Fibroblast of lung (primary cell): Measurements from ENCODE around the gene VWF. TPM values are rescaled to one million over a fixed set of nuclear protein-coding genes. Genes with fewer than 3 reads are reported as not detected.

Source experiments
- DNase-seq, 2 donors: peaks; one replicate each; pipeline versions ENCODE4 v3.0.0 to v3.0.0-alpha.2; 2010; ENCODE audit warnings: low read depth in 2 of 2
- H2AFZ ChIP-seq: 2 replicates; pipeline ENCODE4 v1.5.1; 2012; ENCODE audit warnings: low read length, control low read depth, inconsistent platforms
- H3K27ac ChIP-seq: 2 replicates; pipeline ENCODE4 v1.5.1; 2011; ENCODE audit warnings: low read length, control low read depth; ENCODE audit not compliant: insufficient read depth
- H3K27me3 ChIP-seq: 2 replicates; pipeline ENCODE4 v1.5.1; 2011; ENCODE audit warnings: mild to moderate bottlenecking, low read length; ENCODE audit not compliant: control insufficient read depth, insufficient read depth
- H3K36me3 ChIP-seq: 2 replicates; pipeline ENCODE4 v1.5.1; 2011; ENCODE audit warnings: low read length; ENCODE audit not compliant: control insufficient read depth, insufficient read depth
- H3K4me1 ChIP-seq: 2 replicates; pipeline ENCODE4 v1.5.1; 2011; ENCODE audit warnings: low read length; ENCODE audit not compliant: control insufficient read depth, insufficient read depth; ENCODE audit errors: extremely low read depth
- H3K4me2 ChIP-seq: 2 replicates; pipeline ENCODE4 v1.5.1; 2011; ENCODE audit warnings: low read length, control low read depth; ENCODE audit not compliant: insufficient read depth; ENCODE audit errors: extremely low read depth
- H3K4me3 ChIP-seq, 4 experiments: fragments of 200-600 bp in 1 of 4; sonication (generic) in 1 of 4; replicated peaks in 1 of 4; 2 replicates each; pipeline ENCODE4 v1.5.1; 2011 to 2016; ENCODE audit warnings: low read length in 4 of 4, low read depth in 3 of 4, mild to moderate bottlenecking in 3 of 4, control low read depth in 2 of 4, inconsistent platforms in 1 of 4, mixed read lengths in 1 of 4; ENCODE audit not compliant: insufficient read depth in 1 of 4; ENCODE audit errors: control extremely low read depth in 1 of 4
- H3K79me2 ChIP-seq: 2 replicates; pipeline ENCODE4 v1.5.1; 2012; ENCODE audit warnings: mild to moderate bottlenecking, low read length, inconsistent platforms; ENCODE audit not compliant: control insufficient read depth, insufficient read depth
- H3K9ac ChIP-seq: 2 replicates; pipeline ENCODE4 v1.5.1; 2011; ENCODE audit warnings: mild to moderate bottlenecking, low read length, control low read depth; ENCODE audit not compliant: insufficient read depth
- H3K9me3 ChIP-seq: 2 replicates; pipeline ENCODE4 v1.5.1; 2012; ENCODE audit warnings: low read depth, low read length; ENCODE audit not compliant: control insufficient read depth, insufficient read depth
- H4K20me1 ChIP-seq: 2 replicates; pipeline ENCODE4 v1.5.1; 2011; ENCODE audit warnings: low read length; ENCODE audit not compliant: control insufficient read depth, insufficient read depth; ENCODE audit errors: extremely low read depth
- EZH2 ChIP-seq: IDR thresholded peaks from 2 replicates; pipeline ENCODE4 v1.5.1; 2012; ENCODE audit warnings: low read length, control low read depth, mild to moderate bottlenecking; ENCODE audit errors: missing control alignments
- polyA plus RNA-seq, 2 donors: library from polyadenylated mRNA; depleted of rRNA in 1 of 2; stranded (reverse) in 1 of 2; unstranded in 1 of 2; fragments of >200 nt; gene quantifications; 2 replicates each; pipeline ENCODE4 v1.2.1, GENCODE V29; 2011 to 2012; ENCODE audit warnings: missing spikeins in 1 of 2
- total RNA-seq: library from RNA; depleted of rRNA; stranded (reverse); fragments of >200 nt; gene quantifications from 2 replicates; pipeline ENCODE4 v1.2.1, GENCODE V29; 2014
- TF ChIP-seq, protein P1 (sequence below), 2 donors: IDR thresholded peaks in 1 of 2; conservative IDR thresholded peaks in 1 of 2; 1 replicate in 1 of 2; 2 replicates in 1 of 2; pipeline ENCODE4 v1.5.1; 2011 to 2012; ENCODE audit warnings: low read length in 2 of 2, control low read depth in 1 of 2, inconsistent platforms in 1 of 2, low read depth in 1 of 2, mild to moderate bottlenecking in 1 of 2

Gene VWF
- total and polyA plus RNA-seq, 2 donors (not counting 1 experiment from before 2014, with no cell fraction given), result 0.15 to 1.7 TPM

DNA sequence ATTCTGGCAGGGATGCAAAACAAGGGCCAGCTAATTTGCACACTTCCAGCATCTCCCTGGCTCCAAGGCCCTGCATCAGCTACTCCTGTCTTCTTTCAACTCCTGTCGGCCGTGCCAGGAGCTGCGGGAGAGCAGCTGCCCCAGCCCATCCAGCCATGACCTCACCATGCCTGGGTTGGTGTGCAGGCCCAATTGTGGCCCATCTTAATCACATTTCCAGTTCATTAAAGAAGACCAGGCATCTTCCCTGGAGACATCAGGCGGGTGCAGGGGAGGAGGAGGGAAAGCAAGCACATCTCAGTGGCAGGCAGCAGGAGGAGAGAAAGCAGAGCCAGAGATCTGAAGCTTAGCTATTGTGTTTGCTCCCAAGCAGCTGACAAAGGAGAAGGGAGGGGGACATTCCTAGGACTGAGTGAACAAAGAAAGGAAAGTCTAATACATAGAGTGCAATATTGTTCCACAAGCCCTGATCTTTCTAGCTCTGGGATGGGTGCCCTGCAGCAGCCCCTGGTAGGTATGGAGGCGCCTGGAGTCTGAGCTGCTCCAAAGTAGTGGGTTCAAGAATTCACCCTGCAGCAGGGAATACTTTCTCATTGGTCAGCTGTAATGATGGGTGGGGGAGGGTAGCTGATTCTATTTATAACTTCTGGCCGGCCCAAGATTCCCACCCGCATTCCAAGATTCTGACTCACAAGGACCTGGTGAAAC is 40.1 kb downstream of the VWF start:
- no peaks in the 10 kb centered on the region for H3K36me3 ChIP-seq
- DNase-seq, result peak; percentile 56 to 79
- no peaks in the 10 kb centered on the region for H3K79me2 ChIP-seq
- H3K4me3 ChIP-seq, result no peak overlapping the region
- H3K4me2 ChIP-seq, result peak overlapping the region; percentile 58
- H3K4me1 ChIP-seq, result peaks cover 14% of the 10 kb centered on the region
- no peak overlapping the region for H3K9ac ChIP-seq
- no peaks in the 10 kb centered on the region for H3K27me3 ChIP-seq
- no peak overlapping the region for H2AFZ ChIP-seq
- H4K20me1 ChIP-seq, result no peaks in the 10 kb centered on the region
- peak overlapping the region; percentile 55 for H3K27ac ChIP-seq
- H3K9me3 ChIP-seq, result no peaks in the 10 kb centered on the region
- no peak for TF ChIP-seq EZH2
- TF ChIP-seq, protein P1, sequence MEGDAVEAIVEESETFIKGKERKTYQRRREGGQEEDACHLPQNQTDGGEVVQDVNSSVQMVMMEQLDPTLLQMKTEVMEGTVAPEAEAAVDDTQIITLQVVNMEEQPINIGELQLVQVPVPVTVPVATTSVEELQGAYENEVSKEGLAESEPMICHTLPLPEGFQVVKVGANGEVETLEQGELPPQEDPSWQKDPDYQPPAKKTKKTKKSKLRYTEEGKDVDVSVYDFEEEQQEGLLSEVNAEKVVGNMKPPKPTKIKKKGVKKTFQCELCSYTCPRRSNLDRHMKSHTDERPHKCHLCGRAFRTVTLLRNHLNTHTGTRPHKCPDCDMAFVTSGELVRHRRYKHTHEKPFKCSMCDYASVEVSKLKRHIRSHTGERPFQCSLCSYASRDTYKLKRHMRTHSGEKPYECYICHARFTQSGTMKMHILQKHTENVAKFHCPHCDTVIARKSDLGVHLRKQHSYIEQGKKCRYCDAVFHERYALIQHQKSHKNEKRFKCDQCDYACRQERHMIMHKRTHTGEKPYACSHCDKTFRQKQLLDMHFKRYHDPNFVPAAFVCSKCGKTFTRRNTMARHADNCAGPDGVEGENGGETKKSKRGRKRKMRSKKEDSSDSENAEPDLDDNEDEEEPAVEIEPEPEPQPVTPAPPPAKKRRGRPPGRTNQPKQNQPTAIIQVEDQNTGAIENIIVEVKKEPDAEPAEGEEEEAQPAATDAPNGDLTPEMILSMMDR (conservative IDR thresholded peaks at IDR 0.05 in 1 of 2, IDR thresholded peaks at IDR 0.05 in 1 of 2; ENCODE audit: low read depth in 1 of 2, low read length in 2 of 2), result no peak

DNA sequence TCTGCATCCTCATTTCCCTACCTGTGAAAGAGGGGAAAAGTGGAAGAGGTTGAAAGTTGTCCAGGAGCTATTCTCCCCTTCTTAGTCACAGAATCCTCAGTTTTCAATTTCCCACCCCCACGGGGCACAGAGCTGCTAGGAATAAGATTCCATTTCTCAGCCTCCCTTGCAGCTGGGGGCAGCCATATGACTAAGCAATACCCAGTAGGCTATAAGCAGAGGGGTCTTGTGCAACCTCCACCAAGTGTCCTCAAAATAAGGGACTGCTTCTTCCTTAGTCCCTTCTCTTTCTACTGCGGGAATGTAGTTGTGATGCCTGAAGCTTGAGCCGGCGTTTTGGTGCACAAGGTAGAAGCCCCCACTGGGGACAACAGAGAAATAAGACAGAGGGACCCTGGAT is 40.9 kb downstream of the VWF start:
- H3K9me3 ChIP-seq, result no peaks in the 10 kb centered on the region
- H3K79me2 ChIP-seq, result no peaks in the 10 kb centered on the region
- H3K4me2 ChIP-seq, result no peak overlapping the region
- no peak overlapping the region for H3K4me3 ChIP-seq
- DNase-seq, result no peak
- H3K27ac ChIP-seq, result no peak overlapping the region
- no peak for TF ChIP-seq EZH2
- TF ChIP-seq, protein P1 (conservative IDR thresholded peaks at IDR 0.05 in 1 of 2, IDR thresholded peaks at IDR 0.05 in 1 of 2; ENCODE audit: low read depth in 1 of 2, low read length in 2 of 2), result no peak
- no peak overlapping the region for H3K9ac ChIP-seq
- H4K20me1 ChIP-seq, result no peaks in the 10 kb centered on the region
- H3K36me3 ChIP-seq, result no peaks in the 10 kb centered on the region
- H2AFZ ChIP-seq, result no peak overlapping the region
- no peaks in the 10 kb centered on the region for H3K27me3 ChIP-seq
- H3K4me1 ChIP-seq, result peaks cover 14% of the 10 kb centered on the region

DNA sequence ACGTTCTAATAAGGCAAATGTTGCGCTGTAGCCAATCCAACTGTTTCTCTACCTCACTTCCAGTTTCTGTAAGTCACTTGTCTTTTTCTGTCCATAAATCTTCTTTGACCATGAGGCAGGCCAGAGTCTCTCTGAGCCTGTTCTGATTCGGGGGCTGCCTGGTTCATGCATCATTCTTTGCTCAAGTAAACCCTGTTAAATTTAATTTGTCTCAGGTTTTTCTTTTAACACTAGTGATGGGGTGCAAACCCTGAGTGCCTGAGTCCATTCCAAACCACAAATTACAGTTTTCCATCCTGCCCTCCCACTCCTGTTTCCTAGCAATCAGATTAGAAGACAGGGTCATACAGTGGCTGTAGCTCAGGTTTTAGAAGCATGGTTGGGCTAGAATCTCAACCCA is 41.9 kb downstream of the VWF start:
- peak; percentile 42 to 75 for DNase-seq
- no peak for TF ChIP-seq EZH2
- TF ChIP-seq, protein P1 (conservative IDR thresholded peaks at IDR 0.05 in 1 of 2, IDR thresholded peaks at IDR 0.05 in 1 of 2; ENCODE audit: low read depth in 1 of 2, low read length in 2 of 2), result no peak
- H3K27me3 ChIP-seq, result no peaks in the 10 kb centered on the region
- peaks cover 14% of the 10 kb centered on the region for H3K4me1 ChIP-seq
- H2AFZ ChIP-seq, result no peak overlapping the region
- no peaks in the 10 kb centered on the region for H3K36me3 ChIP-seq
- no peak overlapping the region for H3K27ac ChIP-seq
- H3K9me3 ChIP-seq, result no peaks in the 10 kb centered on the region
- H3K9ac ChIP-seq, result no peak overlapping the region
- H3K4me3 ChIP-seq, result no peak overlapping the region
- no peak overlapping the region for H3K4me2 ChIP-seq
- no peaks in the 10 kb centered on the region for H4K20me1 ChIP-seq
- no peaks in the 10 kb centered on the region for H3K79me2 ChIP-seq
